HCT116 (cell line): ENCODE results near the gene SH3BGRL3. TPM values are rescaled to one million over a fixed set of nuclear protein-coding genes. Genes with fewer than 3 reads are reported as not detected.
"Not testable (repeated sequence)": the region's sequence is repeated elsewhere in the genome, so short reads cannot be mapped to it uniquely, and the experiment has no call there.

Source experiments
- ATAC-seq: fragments of 200-7000 bp; cut with Tn5 transposase; 2 replicates; pipeline ENCODE4 v1.9.1; 2020; ENCODE audit warnings: mild to moderate bottlenecking, moderate library complexity
- BruUV-seq: library from RNA; stranded (reverse); fragments of 400-500 nt; replicated peaks from 2 replicates; lab custom pipeline; 2021; lab: Mats Ljungman, UMichigan
- CTCF ChIA-PET: fragments of 300-600 bp; sonication (Branson Sonifier 250); formaldehyde crosslinking; loops from one replicate; lab custom pipeline; 2021; ENCODE audit warnings: antibody characterized with exemption; lab: Charles Lee
- POLR2A ChIA-PET: fragments of 300-600, 350-600 bp; sonication (Branson Sonifier 250); formaldehyde crosslinking; loops from one replicate; lab custom pipeline; 2021; ENCODE audit warnings: antibody characterized with exemption; lab: Charles Lee
- RAD21 ChIA-PET, 2 experiments: fragments of 300-600 bp; sonication (Branson Sonifier 250); formaldehyde crosslinking; loops; one replicate each; lab custom pipeline; 2023; ENCODE audit warnings: low total read pairs in 2 of 2; ENCODE audit not compliant: uncharacterized antibody in 2 of 2, unreplicated experiment in 2 of 2, low non-redundant PET in 1 of 2; lab: Charles Lee
- DNase-seq: peaks from one replicate; pipeline ENCODE4 v3.0.0-alpha.2; 2010; ENCODE audit warnings: low read depth, low spot score
- H2AFZ ChIP-seq: fragments of 200-600 bp; shearing (Covaris generic), sonication (generic); 2 replicates; pipeline ENCODE4 v1.6.1; 2017; ENCODE audit warnings: low read depth, mixed run types, mixed read lengths, antibody characterized with exemption, low read length; ENCODE audit not compliant: poor library complexity, severe bottlenecking
- H3K27ac ChIP-seq: 2 replicates; pipeline ENCODE4 v1.5.1; 2012; ENCODE audit warnings: low read depth, low read length
- H3K27me3 ChIP-seq: fragments of 200-600 bp; sonication (generic); 2 replicates; pipeline ENCODE4 v1.6.1; 2016; ENCODE audit warnings: mixed run types, low read length, mixed read lengths; ENCODE audit not compliant: insufficient read depth
- H3K36me3 ChIP-seq, 2 experiments: fragments of 200-500 bp in 1 of 2; fragments of 200-600 bp in 1 of 2; sonication (Bioruptor generic) in 1 of 2; sonication (generic) in 1 of 2; 2 replicates each; pipeline versions ENCODE4 v1.5.1 to v1.6.1; 2014 to 2016; ENCODE audit warnings: low read length in 2 of 2, inconsistent platforms in 1 of 2, mixed read lengths in 1 of 2, mixed run types in 1 of 2; ENCODE audit not compliant: insufficient read depth in 2 of 2, control insufficient read depth in 1 of 2
- H3K4me1 ChIP-seq, 2 experiments: fragments of 200-600 bp in 1 of 2; sonication (generic) in 1 of 2; 2 replicates each; pipeline versions ENCODE4 v1.5.1 to v1.6.1; 2012 to 2017; ENCODE audit warnings: low read length in 2 of 2, inconsistent platforms in 1 of 2, mild to moderate bottlenecking in 1 of 2, mixed read lengths in 1 of 2, mixed run types in 1 of 2, moderate library complexity in 1 of 2; ENCODE audit not compliant: insufficient read depth in 2 of 2, control insufficient read depth in 1 of 2
- H3K4me2 ChIP-seq: fragments of 200-600 bp; sonication (generic); 2 replicates; pipeline ENCODE4 v1.6.1; 2017; ENCODE audit warnings: mixed run types, low read length, mixed read lengths
- H3K4me3 ChIP-seq, 2 experiments: fragments of 200-600 bp in 1 of 2; sonication (generic) in 1 of 2; replicated peaks in 1 of 2; 2 replicates each; pipeline ENCODE4 v1.5.1; 2011 to 2016; ENCODE audit warnings: low read length in 2 of 2, control low read depth in 1 of 2, low read depth in 1 of 2, mild to moderate bottlenecking in 1 of 2, mixed read lengths in 1 of 2, mixed run types in 1 of 2
- H3K79me2 ChIP-seq: fragments of 200-600 bp; sonication (generic); 2 replicates; pipeline ENCODE4 v1.6.1; 2017; ENCODE audit warnings: mild to moderate bottlenecking, mixed run types, low read length, moderate library complexity, mixed read lengths; ENCODE audit not compliant: insufficient read depth
- H3K9ac ChIP-seq: fragments of 200-600 bp; sonication (generic); 2 replicates; pipeline ENCODE4 v1.6.1; 2016; ENCODE audit warnings: low read length, mixed read lengths
- H3K9me2 ChIP-seq: fragments of 200-600 bp; sonication (generic), shearing (Covaris generic); 2 replicates; pipeline ENCODE4 v1.6.1; 2017; ENCODE audit warnings: mixed run types, mild to moderate bottlenecking, moderate library complexity; ENCODE audit not compliant: insufficient read depth
- H3K9me3 ChIP-seq, 2 experiments: fragments of 200-500 bp in 1 of 2; fragments of 200-600 bp in 1 of 2; sonication (Bioruptor generic) in 1 of 2; sonication (generic) in 1 of 2; 2 replicates each; pipeline ENCODE4 v1.6.1; 2014 to 2017; ENCODE audit warnings: low read length in 2 of 2, mixed read lengths in 2 of 2, inconsistent platforms in 1 of 2, low read depth in 1 of 2, mild to moderate bottlenecking in 1 of 2, mixed run types in 1 of 2, moderate library complexity in 1 of 2; ENCODE audit not compliant: control insufficient read depth in 1 of 2, insufficient read depth in 1 of 2
- H4K20me1 ChIP-seq: fragments of 200-600 bp; sonication (generic), shearing (Covaris generic); 2 replicates; pipeline ENCODE4 v1.6.1; 2017; ENCODE audit warnings: mixed run types, mild to moderate bottlenecking, moderate library complexity; ENCODE audit not compliant: insufficient read depth
- CBX3 ChIP-seq: IDR thresholded peaks from 2 replicates; pipeline ENCODE4 v1.6.1; 2012; ENCODE audit warnings: low read depth
- CEBPB ChIP-seq: IDR thresholded peaks from 2 replicates; pipeline ENCODE4 v1.6.1; 2012; ENCODE audit warnings: low read depth
- CTCF ChIP-seq, 3 experiments: fragments of 200-600 bp in 1 of 3; sonication (generic) in 1 of 3; IDR thresholded peaks in 2 of 3; conservative IDR thresholded peaks in 1 of 3; 2 replicates each; pipeline ENCODE4 v1.5.1; 2012 to 2017; ENCODE audit warnings: low read depth in 2 of 3, low read length in 2 of 3, antibody characterized with exemption in 1 of 3, borderline replicate concordance in 1 of 3, control low read depth in 1 of 3, mild to moderate bottlenecking in 1 of 3, mixed read lengths in 1 of 3, mixed run types in 1 of 3, moderate library complexity in 1 of 3; ENCODE audit not compliant: insufficient read depth in 1 of 3
- EGR1 ChIP-seq: IDR thresholded peaks from 2 replicates; pipeline ENCODE4 v1.6.1; 2012; ENCODE audit warnings: low read depth
- ELF1 ChIP-seq: IDR thresholded peaks from 2 replicates; pipeline ENCODE4 v1.6.1; 2012; ENCODE audit warnings: low read depth, borderline replicate concordance
- EZH2 ChIP-seq: fragments of 200-600 bp; sonication (generic); IDR thresholded peaks from 2 replicates; pipeline ENCODE4 v1.6.1; 2017; ENCODE audit warnings: antibody characterized with exemption, mixed run types
- FOSL1 ChIP-seq: IDR thresholded peaks from 2 replicates; pipeline ENCODE4 v1.6.1; 2012; ENCODE audit warnings: low read depth
- JUND ChIP-seq: IDR thresholded peaks from 2 replicates; pipeline ENCODE4 v1.6.1; 2012
- MAX ChIP-seq: IDR thresholded peaks from 2 replicates; pipeline ENCODE4 v1.6.1; 2012
- POLR2A ChIP-seq: IDR thresholded peaks from 2 replicates; pipeline ENCODE4 v1.7.0; 2011; ENCODE audit warnings: borderline replicate concordance; ENCODE audit not compliant: insufficient read depth, insufficient read length; ENCODE audit errors: extremely low read depth
- POLR2AphosphoS5 ChIP-seq: IDR thresholded peaks from 2 replicates; pipeline ENCODE4 v1.6.1; 2011; ENCODE audit warnings: mild to moderate bottlenecking, low read depth, low read length, moderate library complexity
- RAD21 ChIP-seq: IDR thresholded peaks from 2 replicates; pipeline ENCODE4 v1.6.1; 2012; ENCODE audit warnings: low read depth, mild to moderate bottlenecking
- SIN3A ChIP-seq: IDR thresholded peaks from 2 replicates; pipeline ENCODE4 v1.6.1; 2012; ENCODE audit warnings: low read depth
- SP1 ChIP-seq: IDR thresholded peaks from 2 replicates; pipeline ENCODE4 v1.6.1; 2012; ENCODE audit warnings: low read depth
- SRF ChIP-seq: IDR thresholded peaks from 2 replicates; pipeline ENCODE4 v1.6.1; 2012; ENCODE audit warnings: low read depth
- TCF7L2 ChIP-seq: IDR thresholded peaks from 2 replicates; pipeline ENCODE4 v1.7.0; 2011; ENCODE audit warnings: borderline replicate concordance, inconsistent platforms; ENCODE audit not compliant: insufficient read depth, insufficient read length; ENCODE audit errors: extremely low read depth
- ZBTB33 ChIP-seq: IDR thresholded peaks from 2 replicates; pipeline ENCODE4 v1.6.1; 2011; ENCODE audit warnings: mild to moderate bottlenecking, low read length, moderate library complexity; ENCODE audit not compliant: insufficient replicate concordance; ENCODE audit errors: extremely low read depth
- ZFX ChIP-seq: fragments of 450-650 bp; IDR thresholded peaks from 2 replicates; pipeline ENCODE4 v1.6.1; 2017
- ZNF274 ChIP-seq: fragments of 200-500 bp; sonication (Bioruptor generic); IDR thresholded peaks from 2 replicates; pipeline ENCODE4 v1.6.1; 2014; ENCODE audit warnings: mild to moderate bottlenecking, low read depth, low read length, inconsistent platforms
- intact Hi-C: fragments of 100-400 bp; cut with micrococcal nuclease; formaldehyde crosslinking; loops from 2 replicates; pipeline ENCODE4 v1.10.0; 2022
- total RNA-seq: library from RNA; stranded (reverse); gene quantifications from one replicate; pipeline ENCODE4 v1.2.1, GENCODE V29; 2021; ENCODE audit not compliant: unreplicated experiment

The SH3BGRL3 gene
- total RNA-seq, 1 experiment from 2014 or later, result 112 TPM

- peaks cover 0 to 5% of the 10 kb centered on the region in 2 experiments; a peak in 2 of 4 replicates for H3K4me1 ChIP-seq
- CTCF ChIA-PET, result no interaction called here
- no peaks in the 10 kb centered on the region for H4K20me1 ChIP-seq
- no TSS peak for BruUV-seq
- ATAC-seq, result no peak
- H3K27me3 ChIP-seq, result no peaks in the 10 kb centered on the region
- no peak overlapping the region for H3K9ac ChIP-seq
- H3K36me3 ChIP-seq, result peaks cover 0 to 11% of the 10 kb centered on the region in 2 experiments; a peak in 2 of 4 replicates
- H3K27ac ChIP-seq, result no peak overlapping the region
- intact Hi-C loops, result no loop called here
- no peak overlapping the region for H3K4me2 ChIP-seq
- no peaks in the 10 kb centered on the region for H3K9me2 ChIP-seq
- no peaks in the 10 kb centered on the region for H3K79me2 ChIP-seq
- H3K9me3 ChIP-seq, result no peaks in the 10 kb centered on the region
- no peak overlapping the region for H2AFZ ChIP-seq
- no peak for TF ChIP-seq ZFX
- TF ChIP-seq JUND, result no peak
- TF ChIP-seq MAX, result no peak
- no peak for TF ChIP-seq ELF1
- TF ChIP-seq TCF7L2, result no peak
- no peak for TF ChIP-seq CTCF (IDR thresholded peaks at IDR 0.05 in 2 of 3, conservative IDR thresholded peaks at IDR 0.05 in 1 of 3; ENCODE audit: borderline replicate concordance in 1 of 3, insufficient read depth in 1 of 3, low read depth in 2 of 3, low read length in 2 of 3)
- TF ChIP-seq EGR1, result no peak
- TF ChIP-seq EZH2, result no peak
- TF ChIP-seq ZNF274, result no peak
- TF ChIP-seq POLR2AphosphoS5, result no peak
- no peak for TF ChIP-seq SIN3A
- no peak for TF ChIP-seq RAD21
- TF ChIP-seq CBX3, result no peak
- TF ChIP-seq FOSL1, result no peak
- TF ChIP-seq SP1, result no peak
- no peak for TF ChIP-seq CEBPB
- no peak for TF ChIP-seq SRF
- no peak for TF ChIP-seq POLR2A
- no peak for TF ChIP-seq ZBTB33
- TF ChIP-seq, all 23 proteins: peak for 0
- H3K4me3 ChIP-seq, result no peak overlapping the region
- ChIA-PET POLR2A (no interaction called here), RAD21 (no interaction called here)
- DNase-seq, result no peak
Observed at GRCh38 chr1:26328597-26328996, 48.7 kb downstream of the SH3BGRL3 start.

GRCh38 chr1:26329380-26329779 lies 49.5 kb downstream of the SH3BGRL3 start:
- H2AFZ ChIP-seq, H3K4me2 ChIP-seq, H4K20me1 ChIP-seq, H3K9ac ChIP-seq, POLR2A ChIA-PET, RAD21 ChIA-PET, H3K79me2 ChIP-seq, BruUV-seq, H3K4me3 ChIP-seq, H3K4me1 ChIP-seq, H3K27ac ChIP-seq, ATAC-seq, H3K9me3 ChIP-seq, H3K36me3 ChIP-seq, H3K9me2 ChIP-seq, H3K27me3 ChIP-seq, DNase-seq, intact Hi-C loops, CTCF ChIA-PET: not testable (repeated sequence)
